Islet of Langerhans (tissue), 1 donor: ENCODE measurements around the gene PIK3R2.
"Not testable (repeated sequence)": the region's sequence is repeated elsewhere in the genome, so short reads cannot be mapped to it uniquely, and the experiment has no call there.

Source experiments
- FAIRE-seq: peaks from one replicate; lab custom pipeline; 2011; peaks lifted over from hg19 to GRCh38; lab: Jason Lieb, UNC

Gene PIK3R2

DNA sequence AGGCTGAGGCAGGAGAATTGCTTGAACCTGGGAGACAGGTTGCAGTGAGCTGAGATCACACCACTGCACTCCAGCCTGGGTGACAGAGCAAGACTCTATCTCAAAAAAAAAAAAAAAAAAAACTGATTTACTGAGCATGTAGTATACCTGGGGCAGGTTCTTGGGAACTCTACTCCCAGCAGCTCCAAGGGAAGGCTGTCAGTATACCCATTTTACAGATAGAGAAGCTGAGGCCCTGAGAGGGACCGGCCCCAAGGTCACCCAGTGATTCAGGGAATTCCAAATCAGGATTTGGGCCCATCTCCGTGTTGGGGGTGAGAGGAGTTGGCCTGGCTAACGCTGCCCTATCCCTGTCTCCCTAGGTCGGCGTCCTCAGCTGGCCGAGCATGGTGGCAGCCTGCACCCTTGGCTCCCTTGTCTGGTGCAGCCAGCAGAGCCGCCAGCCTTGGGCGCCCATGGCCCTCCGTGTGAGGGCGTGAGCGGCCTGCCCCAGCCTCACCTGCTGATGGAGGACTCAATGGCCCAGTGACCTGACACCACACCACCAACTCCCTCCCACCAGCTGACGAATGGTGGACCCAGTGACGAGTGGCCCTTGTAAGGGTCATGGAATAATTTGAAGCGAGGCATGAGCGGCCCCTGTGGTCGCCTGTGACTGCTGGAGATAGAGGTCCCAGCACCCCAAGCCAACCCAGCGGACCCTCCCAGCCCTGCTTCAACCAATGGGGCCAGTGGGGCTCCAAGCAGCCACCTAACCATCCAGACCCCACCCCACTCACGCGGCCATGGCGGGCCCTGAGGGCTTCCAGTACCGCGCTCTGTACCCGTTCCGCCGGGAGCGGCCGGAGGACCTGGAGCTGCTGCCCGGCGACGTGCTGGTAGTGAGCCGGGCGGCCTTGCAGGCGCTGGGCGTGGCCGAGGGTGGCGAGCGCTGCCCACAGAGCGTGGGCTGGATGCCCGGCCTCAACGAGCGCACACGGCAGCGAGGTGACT is 2.4 kb downstream of the PIK3R2 start:
- no peak for FAIRE-seq

- FAIRE-seq: no peak
Measured at GRCh38 chr19:18156268-18156667, 3.3 kb downstream of the PIK3R2 start.

DNA sequence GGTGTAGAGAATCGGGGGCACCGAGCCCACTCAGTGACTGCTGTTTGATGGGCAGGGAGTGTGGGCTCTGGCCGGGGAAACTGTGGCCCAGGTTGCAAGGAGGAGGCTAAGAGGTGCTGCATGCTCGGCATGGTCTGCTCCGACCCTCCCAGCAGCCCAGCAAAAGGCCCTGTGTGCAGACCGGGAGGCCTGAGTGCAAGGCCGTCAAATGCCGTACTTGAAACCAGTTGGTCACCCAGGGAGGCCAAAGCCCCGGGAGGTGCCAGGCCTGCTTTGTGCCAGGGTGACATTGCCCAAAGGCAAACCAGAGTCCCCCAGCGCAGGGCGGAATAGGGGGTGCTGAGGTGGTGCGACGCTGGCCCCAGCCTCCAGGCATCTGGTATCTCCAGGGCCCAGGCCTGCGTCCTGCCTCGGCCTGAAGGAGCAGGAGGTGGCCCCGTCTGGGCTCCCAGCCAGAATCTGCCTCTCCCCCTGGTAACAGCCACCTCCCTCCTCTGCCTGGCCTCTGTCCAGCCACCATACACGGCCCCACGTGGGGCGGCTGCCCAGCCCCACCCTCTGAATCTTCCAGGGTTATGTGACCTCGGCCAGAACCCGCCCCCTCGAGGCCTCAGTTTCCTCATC is 4.0 kb downstream of the PIK3R2 start:
- FAIRE-seq: no peak

DNA sequence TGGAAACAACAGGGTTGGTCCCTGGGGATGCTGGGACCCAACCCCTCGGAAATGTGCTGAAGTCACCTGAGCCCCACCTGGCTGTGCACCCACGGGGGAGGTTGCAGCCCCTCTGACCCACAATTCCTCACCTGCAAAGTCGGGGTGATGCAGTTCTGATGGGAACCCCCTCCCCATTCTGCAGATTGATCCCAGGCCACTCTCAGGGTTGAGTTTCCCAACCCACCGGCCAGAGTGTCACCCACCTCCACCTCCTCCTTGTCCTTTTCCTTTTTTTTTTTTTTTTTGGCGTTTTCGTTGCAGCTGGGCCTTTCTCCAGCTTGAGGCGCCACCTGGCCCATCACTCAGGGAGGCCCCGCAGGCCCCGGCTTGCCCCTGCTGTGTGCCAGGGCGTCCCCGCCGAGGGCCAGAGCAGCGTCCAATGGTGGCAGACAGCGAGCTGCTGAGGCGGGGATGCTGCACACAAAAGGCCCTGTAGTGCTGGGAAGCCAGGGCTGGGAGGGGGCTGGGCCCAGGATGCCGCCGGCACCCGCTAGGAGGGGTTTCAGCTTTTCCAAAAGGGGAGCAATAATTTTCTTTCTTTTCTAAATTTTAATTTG is 4.6 kb downstream of the PIK3R2 start:
- FAIRE-seq: no peak

DNA sequence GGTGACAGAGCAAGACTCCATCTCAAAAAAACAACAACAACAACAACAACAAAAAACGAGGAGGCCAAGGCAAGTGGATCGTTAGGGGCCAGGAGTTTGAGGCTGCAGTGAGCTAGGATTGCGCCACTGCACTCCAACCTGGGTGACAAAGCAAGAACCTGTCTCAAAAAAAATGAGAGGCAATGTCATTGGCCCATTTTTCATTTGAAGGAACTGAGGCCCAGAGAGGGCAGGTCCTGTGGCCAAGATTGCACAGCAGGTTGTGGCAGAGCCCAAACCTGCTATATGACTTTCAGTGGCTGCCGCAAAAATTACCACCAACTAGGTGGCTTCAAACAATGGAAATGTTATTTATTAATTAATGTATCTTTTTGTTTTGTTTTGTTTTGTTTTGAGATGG is 5.5 kb downstream of the PIK3R2 start:
- FAIRE-seq: no peak

GRCh38 chr19:18159059-18159616 is 6.2 kb downstream of the PIK3R2 start:
- FAIRE-seq: not testable (repeated sequence)

GRCh38 chr19:18159810-18160209 is 6.8 kb downstream of the PIK3R2 start:
- no peak for FAIRE-seq

GRCh38 chr19:18160493-18160970 is 7.6 kb downstream of the PIK3R2 start:
- FAIRE-seq: no peak

- no peak for FAIRE-seq
Measured at GRCh38 chr19:18160971-18161635, 8.1 kb downstream of the PIK3R2 start.

DNA sequence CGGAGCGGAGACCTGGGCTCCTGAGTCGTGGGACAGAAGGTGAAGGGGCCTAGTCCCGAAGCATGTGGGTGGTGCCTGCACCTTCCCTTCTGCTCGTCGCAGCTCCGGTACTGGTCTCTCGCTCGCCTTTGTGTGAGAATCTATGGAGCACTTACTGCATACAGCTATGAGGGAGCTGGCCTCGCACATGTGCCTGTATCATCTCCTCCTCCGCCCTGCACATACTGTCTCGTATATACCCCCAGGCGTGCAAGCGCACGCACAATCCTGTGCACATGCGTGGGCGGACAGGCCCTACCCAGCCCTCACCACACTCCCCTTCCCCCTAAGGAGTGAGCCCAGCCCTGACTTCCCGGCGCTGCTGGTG is 8.7 kb downstream of the PIK3R2 start:
- FAIRE-seq: no peak

GRCh38 chr19:18164072-18164471 is 11.1 kb downstream of the PIK3R2 start:
- no peak for FAIRE-seq

DNA sequence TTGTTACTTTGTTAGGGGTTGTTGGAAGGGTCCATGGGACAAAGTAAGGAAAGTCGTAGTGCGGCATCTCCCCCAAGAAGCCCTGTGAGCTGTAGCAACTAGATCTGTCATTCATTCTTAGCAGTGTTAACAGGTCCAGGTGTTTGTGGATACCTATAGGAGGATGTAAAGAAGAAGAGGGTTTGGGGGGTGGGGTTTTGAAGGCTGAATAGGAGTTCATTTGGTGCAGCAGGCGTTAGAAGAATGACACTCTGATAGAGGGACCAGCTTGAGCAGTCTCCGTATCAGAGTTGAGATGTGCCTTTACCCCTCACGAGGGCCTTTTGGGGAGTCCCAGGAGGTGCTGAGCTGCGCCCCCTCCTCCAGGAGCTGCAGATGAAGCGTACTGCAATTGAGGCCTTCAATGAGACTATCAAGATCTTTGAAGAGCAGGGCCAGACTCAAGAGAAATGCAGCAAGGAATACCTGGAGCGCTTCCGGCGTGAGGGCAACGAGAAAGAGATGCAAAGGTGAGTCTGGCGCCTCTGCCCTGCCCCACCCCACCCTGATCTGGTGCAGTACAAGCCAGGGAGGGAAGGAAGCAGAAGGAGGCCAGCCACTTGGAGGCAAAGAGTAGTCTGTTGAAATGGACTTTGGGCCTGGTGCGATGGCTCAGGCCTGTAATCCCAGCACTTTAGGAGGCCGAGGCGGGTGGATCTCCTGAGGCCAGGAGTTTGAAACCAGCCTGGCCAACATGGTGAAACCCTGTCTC is 13.0 kb downstream of the PIK3R2 start:
- FAIRE-seq: no peak

DNA sequence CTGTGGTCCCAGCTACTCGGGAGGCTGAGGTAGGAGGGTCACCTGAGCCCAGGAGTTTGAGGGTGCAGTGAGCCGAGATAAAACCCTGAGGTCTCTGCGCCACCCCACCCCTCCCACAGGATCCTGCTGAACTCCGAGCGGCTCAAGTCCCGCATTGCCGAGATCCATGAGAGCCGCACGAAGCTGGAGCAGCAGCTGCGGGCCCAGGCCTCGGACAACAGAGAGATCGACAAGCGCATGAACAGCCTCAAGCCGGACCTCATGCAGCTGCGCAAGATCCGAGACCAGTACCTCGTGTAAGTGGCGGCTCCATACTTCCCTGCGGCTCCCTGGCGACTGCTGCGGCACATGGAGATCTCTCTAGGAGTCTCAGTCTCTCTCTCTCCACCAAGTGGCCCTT is 14.0 kb downstream of the PIK3R2 start:
- FAIRE-seq: no peak

DNA sequence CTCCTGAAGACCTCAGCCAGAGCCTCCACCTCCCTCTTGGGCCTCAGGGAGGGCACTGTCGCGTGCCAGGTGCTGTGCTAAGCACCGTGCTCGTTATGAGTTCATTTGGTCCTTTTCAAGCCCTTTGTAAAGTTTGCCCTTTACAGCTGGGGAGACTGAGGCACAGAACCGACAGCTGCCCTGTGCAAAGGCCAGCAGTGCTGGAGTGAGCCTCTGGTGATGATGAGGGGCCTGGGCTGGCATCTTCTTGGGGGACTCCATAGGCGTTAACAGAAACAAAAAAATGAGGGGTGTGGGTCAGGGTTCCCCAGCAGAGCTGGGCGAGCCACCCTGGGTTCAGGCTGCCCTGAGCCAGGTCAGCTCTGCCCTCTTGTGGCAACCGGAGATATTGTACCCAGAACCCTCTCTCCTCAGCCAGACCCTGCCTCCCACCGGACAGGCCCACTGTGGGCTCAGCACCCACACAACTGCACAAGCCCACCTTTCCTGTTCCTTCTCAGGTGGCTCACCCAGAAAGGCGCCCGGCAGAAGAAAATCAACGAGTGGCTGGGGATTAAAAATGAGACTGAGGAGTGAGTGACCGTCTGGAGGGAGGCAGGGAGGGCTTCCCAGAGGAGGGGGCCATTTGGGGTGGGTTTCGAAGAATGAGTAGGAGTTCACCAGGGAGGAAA is 15.1 kb downstream of the PIK3R2 start:
- FAIRE-seq: no peak

DNA sequence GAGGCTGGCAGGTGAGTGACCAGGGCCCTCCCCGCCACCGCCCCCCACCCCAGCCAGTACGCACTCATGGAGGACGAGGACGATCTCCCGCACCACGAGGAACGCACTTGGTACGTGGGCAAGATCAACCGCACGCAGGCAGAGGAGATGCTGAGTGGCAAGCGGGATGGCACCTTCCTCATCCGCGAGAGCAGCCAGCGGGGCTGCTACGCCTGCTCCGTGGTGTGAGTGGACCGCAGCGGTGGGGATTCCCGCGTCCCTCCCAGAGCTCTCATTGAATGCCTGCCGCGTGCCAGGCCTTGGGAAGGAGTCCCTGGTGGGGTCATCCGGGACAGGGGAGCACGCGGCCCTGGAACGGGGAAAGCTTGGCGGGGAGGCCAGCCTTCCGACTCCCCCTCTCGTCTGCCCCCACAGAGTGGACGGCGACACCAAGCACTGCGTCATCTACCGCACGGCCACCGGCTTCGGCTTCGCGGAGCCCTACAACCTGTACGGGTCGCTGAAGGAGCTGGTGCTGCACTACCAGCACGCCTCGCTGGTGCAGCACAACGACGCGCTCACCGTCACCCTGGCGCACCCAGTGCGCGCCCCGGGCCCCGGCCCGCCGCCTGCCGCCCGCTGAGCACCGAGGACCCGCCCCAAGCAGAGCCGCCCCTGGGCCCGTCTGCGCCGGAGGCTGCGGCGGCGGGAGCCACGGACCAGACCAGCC is 15.9 kb downstream of the PIK3R2 start:
- FAIRE-seq: no peak

- FAIRE-seq: no peak
Measured at GRCh38 chr19:18170714-18171255, 17.8 kb downstream of the PIK3R2 start.

GRCh38 chr19:18171605-18172327 is 18.8 kb downstream of the PIK3R2 start:
- no peak for FAIRE-seq

- FAIRE-seq: no peak
Measured at GRCh38 chr19:18172331-18173053, 19.5 kb downstream of the PIK3R2 start.
